HG02678 (cell line): ENCODE results near the gene TUBA1A.
"Not testable (repeated sequence)": the region's sequence is repeated elsewhere in the genome, so short reads cannot be mapped to it uniquely, and the experiment has no call there.

Experiments
- ATAC-seq: cut with Tn5 transposase; IDR thresholded peaks from one replicate; pipeline ENCODE4 v1.9.1; 2021; ENCODE audit warnings: mild to moderate bottlenecking, moderate library complexity; ENCODE audit not compliant: unreplicated experiment

Gene TUBA1A

GRCh38 chr12:49188916-49189367 lies at the start of gene TUBA1A:
TSS of gene TUBA1A (minus strand) at chr12:49189080. CDS start at chr12:49188979, 101 bp downstream.
- ATAC-seq, result peak; percentile 91

DNA sequence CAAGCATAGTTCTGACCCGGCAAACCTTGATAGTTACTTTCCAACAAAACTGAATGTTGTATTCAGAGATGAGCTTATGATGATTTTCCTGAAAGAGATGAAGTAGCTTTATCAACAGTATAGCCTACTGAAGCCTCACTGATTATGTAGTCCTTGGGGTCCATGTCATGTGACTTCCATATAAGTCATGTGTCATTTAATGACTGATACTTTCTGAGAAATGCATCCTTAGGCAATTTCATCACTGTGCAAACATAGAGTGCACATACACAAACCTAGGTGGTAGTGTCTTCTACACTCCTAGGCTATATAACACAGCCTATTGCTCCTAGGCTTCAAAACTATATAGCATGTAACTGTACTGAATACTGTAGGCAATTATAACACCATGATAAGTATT lies 47.5 kb upstream of the TUBA1A start:
- ATAC-seq, result no peak

GRCh38 chr12:49233842-49234526 lies 45.1 kb upstream of the TUBA1A start:
- no peak for ATAC-seq

- no peak for ATAC-seq
Measured at GRCh38 chr12:49232940-49233841, 44.3 kb upstream of the TUBA1A start.

- no peak for ATAC-seq
Measured at GRCh38 chr12:49231878-49232655, 43.2 kb upstream of the TUBA1A start.

DNA sequence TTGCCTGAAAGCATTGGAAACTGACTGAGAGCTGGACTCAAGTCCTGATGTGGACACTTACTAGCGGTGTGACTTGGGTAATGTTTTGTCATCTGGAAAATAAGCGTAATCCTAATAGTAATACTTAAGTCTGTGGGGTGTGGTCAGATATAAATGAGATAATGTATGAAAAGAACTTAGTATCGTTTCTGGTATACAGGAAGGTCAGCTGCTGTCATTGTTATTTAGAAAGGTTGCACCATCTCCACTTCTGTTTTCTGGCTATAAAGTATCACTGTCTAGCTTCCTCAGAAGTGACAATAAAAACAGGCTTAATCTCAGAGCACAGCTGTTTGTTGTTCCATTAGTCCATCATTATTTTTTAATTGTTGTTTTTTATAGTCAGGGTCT lies 41.9 kb upstream of the TUBA1A start:
- no peak for ATAC-seq

DNA sequence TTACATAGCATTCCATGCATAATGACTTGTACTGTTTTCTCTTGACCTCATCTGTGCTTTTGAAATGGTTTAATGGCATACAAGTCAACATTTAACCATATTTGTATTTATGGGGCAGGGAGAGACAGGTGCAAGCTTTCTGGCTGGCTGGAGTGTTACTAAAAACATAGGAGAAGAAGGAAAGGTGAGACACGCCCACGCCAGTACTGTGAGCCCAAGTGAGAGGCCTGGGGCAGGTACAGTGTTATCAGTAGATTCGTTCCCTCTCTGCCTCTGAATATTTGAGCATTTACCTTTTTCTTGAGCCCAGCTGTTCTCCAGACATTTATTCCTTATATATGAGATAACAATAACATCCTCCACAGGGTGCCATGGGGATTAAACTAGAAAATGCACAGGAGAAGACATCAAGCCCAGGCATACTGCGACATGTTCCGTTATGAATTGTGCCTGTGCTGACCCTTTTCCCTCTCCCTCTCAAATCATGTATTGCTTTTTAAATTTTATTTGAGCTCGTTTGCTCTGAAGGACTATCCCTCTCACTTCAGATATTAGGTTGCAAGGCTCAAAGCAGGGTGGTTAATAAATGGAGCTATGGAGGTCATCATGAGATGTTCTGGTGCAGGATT lies 41.4 kb upstream of the TUBA1A start:
- no peak for ATAC-seq

DNA sequence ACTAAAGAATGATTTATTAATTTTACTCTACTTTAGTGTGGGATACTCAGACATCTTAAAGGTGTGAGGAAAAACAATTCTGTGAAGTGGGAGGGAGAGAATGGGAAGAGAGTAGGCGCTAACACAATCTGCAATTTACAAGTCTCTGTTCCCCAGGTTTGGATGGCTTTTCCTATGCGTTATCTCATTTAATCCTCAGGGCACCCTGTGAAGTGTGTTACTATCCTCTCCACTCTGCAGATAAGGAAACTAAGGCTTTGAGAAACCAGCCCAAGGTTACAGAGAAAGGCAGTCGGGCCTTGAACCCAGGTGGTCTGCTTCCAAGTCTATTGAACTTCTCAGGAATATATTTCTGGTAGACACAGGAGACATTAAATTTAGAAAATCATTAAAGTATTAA lies 39.8 kb upstream of the TUBA1A start:
- ATAC-seq, result no peak

- ATAC-seq, result no peak
Measured at GRCh38 chr12:49227713-49228112, 38.8 kb upstream of the TUBA1A start.

DNA sequence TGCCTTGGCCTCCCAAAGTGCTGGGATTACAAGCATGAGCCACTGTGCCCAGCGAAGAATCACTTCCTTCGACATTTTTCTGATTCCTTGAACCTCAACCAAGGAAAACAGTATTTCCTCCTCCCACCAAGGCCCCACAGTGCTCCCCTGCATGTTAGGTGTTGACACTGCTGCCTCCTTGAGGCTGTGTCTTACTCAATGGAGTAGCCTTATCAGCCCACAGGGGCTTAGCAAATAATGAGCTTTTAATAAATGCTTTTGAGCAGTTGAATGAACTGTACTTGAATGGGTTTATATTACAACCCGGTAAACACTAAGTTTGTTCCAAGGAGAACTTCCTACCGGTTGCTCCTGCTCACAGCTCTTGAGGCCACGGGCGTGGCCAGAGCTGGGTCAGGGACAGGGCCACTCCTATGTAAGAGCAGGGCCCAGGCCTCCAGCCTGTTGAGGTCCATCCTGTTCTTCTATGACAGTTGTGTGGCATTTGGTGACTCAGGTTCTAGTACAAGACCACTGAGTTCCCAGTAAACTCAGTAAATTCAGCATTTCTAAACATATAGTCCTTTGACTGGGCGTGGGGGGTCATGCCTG lies 36.8 kb upstream of the TUBA1A start:
- ATAC-seq, result no peak

DNA sequence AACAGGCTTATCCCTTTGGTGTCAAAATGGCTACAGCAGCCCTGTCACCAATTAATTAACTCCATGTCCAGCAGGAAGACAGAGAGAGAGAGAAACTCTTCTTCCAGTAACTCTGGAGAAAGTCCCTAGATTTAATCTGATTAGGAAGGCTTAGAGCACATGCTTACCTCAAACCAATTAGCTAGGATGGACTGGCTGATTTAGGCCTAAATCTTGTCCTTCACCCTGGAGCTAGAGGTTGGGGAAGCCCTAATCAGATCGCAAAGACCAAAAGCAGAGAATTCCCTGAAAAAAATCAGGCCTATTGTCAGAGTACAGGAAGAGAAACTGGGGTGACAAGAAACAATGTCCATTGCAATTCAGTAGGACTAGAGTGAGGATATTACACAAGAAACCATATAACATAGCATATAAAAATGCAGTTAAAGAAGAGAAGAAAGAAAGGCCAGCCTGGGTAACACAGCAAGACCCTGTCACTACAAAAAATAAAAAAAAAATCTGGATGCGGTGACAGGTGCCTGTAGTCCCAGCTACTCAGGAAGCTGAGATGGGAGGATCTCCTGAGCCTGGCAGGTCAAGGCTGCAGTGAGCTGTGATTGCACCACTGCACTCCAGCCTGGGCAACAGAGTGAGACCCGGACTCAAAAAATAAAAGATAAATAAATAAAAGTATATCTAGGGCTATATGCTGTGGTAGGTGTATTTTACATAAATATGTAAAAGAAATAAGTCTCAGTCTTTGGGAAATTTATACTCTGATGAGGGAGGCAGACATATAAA lies 34.9 kb upstream of the TUBA1A start:
- ATAC-seq, result no peak

GRCh38 chr12:49223122-49223521 lies 34.2 kb upstream of the TUBA1A start:
- no peak for ATAC-seq

- no peak for ATAC-seq
Measured at GRCh38 chr12:49220972-49221371, 32.1 kb upstream of the TUBA1A start.

DNA sequence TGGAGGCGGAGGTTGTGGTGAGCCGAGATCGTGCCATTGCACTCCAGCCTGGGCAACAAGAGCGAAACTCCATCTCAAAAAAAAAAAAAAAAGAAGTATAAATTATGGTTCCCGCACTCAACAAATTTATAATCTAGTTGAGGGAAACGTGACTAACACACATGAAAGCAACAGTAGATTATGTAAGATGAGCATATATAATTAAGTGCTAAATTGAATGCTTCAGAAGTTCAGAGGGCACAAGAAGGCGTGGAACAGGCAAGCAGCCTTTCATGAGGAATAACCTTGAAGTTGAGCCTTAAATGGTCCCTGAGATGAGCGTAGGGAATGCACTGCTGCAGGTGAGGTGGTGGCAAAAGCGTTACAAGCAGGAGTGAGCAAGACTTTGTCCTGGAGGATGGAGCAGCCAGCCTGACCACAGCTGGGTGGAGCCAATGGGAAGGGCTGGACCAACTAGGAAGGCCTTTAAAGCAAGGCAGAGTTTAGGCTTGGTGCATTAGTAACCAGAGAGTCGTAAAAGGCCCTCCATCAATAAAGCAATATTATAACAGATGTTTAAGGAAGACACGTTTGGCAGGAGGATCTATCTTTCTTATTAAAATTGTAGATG lies 30.6 kb upstream of the TUBA1A start:
- no peak for ATAC-seq

DNA sequence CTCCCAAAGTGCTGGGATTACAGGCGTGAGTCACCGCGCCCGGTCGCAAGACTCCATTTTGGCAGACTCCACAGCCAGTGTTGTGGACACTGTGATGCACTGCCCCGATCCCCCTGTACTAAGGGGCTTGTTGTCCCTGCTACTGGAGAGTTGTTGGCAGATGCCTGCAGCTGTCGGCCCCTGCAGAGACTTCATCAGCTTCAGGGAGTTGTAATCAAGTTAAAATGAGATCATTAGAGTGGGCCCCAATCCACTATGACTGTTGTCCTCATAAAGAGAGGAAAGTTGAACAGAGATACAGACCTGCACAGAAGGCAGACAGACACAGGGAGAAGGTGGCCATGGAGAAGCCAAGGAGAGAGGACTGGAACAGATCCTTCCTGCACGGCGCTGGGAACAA lies 23.7 kb upstream of the TUBA1A start:
- no peak for ATAC-seq

GRCh38 chr12:49210703-49211102 lies 21.8 kb upstream of the TUBA1A start:
- not testable (repeated sequence) for ATAC-seq

DNA sequence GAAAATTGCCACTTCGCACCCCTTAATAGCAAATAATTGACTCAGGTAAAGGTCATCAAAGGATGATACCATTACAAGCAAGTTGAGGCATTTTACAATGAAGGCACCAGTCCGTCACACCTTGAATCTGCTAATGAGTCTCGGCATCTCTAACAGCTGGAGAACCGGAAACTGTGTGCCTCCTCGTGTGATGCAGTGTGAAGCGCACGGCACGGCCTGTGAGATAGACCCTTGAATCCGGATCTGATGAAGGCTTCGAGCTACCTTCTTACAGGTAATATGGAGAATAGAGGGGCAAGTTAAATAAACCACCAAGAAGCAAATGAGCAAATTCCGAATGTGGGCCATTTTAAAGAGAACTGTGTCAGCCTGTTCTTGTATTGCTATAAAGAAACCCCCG lies 19.8 kb upstream of the TUBA1A start:
- ATAC-seq, result no peak

DNA sequence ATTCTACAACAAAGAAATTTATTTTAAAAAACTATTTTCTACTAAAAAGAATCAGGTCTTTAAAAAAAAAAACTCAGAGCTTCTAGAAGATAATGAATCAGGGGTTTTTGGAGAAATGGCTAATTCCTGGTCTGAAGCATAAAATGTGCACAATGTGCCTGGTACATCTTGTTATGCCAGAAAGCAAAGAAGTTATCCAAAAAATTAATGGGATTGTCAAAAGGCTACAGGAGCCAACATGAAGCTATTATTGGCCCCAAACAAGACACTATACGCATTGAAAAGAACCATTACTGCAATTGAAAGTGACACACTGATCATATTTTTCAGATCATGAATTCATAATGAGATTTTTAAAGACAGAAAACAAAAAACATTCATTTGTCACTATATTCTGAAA lies 19.3 kb upstream of the TUBA1A start:
- no peak for ATAC-seq

DNA sequence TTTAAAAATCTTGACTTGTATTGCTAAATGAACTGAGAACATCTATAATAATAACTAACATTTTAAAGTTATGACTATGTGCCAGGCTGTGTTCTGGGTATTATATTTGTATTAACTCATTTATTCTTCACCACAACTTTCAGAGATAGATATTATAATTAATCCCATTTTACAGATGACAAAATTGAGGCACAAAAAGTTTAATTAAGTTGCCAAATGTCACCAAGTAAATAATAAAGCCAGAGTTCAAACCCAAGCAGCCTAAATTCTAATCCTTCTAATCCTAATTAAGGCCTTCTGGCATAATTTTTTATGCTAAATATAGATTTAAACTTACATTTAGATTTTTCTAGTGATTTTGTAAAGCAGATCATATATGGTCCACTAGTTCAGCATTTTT lies 17.5 kb upstream of the TUBA1A start:
- no peak for ATAC-seq
